Body of pancreas (tissue), 4 donors: ENCODE measurements around the gene MINK1.

Source experiments
- POLR2A ChIP-seq, 3 donors: fragments of 450-650 bp; IDR thresholded peaks; one replicate each; pipeline ENCODE4 v1.6.1; 2016; ENCODE audit warnings: antibody characterized with exemption in 3 of 3, mild to moderate bottlenecking in 2 of 3
- TF ChIP-seq, protein P1 (sequence below), 7 experiments: fragments of 450-650 bp in 4 of 7; fragments of 200-600 bp in 3 of 7; sonication (generic) in 3 of 7; IDR thresholded peaks; one replicate each; pipeline ENCODE4 v1.5.1; 2016 to 2019; ENCODE audit warnings: antibody characterized with exemption in 7 of 7

GRCh38 chr17:4811471-4811870, 21.7 kb upstream of the MINK1 start:
- TF ChIP-seq, protein P1, sequence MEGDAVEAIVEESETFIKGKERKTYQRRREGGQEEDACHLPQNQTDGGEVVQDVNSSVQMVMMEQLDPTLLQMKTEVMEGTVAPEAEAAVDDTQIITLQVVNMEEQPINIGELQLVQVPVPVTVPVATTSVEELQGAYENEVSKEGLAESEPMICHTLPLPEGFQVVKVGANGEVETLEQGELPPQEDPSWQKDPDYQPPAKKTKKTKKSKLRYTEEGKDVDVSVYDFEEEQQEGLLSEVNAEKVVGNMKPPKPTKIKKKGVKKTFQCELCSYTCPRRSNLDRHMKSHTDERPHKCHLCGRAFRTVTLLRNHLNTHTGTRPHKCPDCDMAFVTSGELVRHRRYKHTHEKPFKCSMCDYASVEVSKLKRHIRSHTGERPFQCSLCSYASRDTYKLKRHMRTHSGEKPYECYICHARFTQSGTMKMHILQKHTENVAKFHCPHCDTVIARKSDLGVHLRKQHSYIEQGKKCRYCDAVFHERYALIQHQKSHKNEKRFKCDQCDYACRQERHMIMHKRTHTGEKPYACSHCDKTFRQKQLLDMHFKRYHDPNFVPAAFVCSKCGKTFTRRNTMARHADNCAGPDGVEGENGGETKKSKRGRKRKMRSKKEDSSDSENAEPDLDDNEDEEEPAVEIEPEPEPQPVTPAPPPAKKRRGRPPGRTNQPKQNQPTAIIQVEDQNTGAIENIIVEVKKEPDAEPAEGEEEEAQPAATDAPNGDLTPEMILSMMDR (IDR thresholded peaks at IDR 0.05), result no peak
- TF ChIP-seq POLR2A (IDR thresholded peaks at IDR 0.05), result no peak
